NCI-H1092 treated with DMSO at 0.1 percent for 48 hours (cell line): ENCODE data around the gene CHCHD6.
A peak's percentile ranks its signal among the peaks of the same experiment; 100 is the strongest.

Experiments
- DNase-seq: peaks from one replicate; lab custom pipeline; 2025; lab: John Stamatoyannopoulos, UW

CHCHD6 gene

GRCh38 chr3:126704494-126705214 lies 614 bp downstream of the CHCHD6 start:
- DNase-seq, result peak; percentile 22

- DNase-seq, result no peak
Measured at GRCh38 chr3:126706631-126707030, 2.6 kb downstream of the CHCHD6 start.

GRCh38 chr3:126711121-126711760 lies 7.2 kb downstream of the CHCHD6 start:
- DNase-seq, result no peak

GRCh38 chr3:126713199-126713598 lies 9.2 kb downstream of the CHCHD6 start:
- no peak for DNase-seq

GRCh38 chr3:126714276-126714900 lies 10.3 kb downstream of the CHCHD6 start:
- DNase-seq, result no peak

- no peak for DNase-seq
Measured at GRCh38 chr3:126714921-126715320, 10.9 kb downstream of the CHCHD6 start.

- no peak for DNase-seq
Measured at GRCh38 chr3:126715432-126715831, 11.4 kb downstream of the CHCHD6 start.

- no peak for DNase-seq
Measured at GRCh38 chr3:126716057-126716456, 12.0 kb downstream of the CHCHD6 start.

GRCh38 chr3:126718561-126719445 lies 14.8 kb downstream of the CHCHD6 start:
- DNase-seq, result no peak

GRCh38 chr3:126720596-126720995 lies 16.6 kb downstream of the CHCHD6 start:
- no peak for DNase-seq

- no peak for DNase-seq
Measured at GRCh38 chr3:126721246-126721645, 17.2 kb downstream of the CHCHD6 start.

GRCh38 chr3:126723237-126723636 lies 19.2 kb downstream of the CHCHD6 start:
- DNase-seq, result no peak

- no peak for DNase-seq
Measured at GRCh38 chr3:126723801-126724200, 19.8 kb downstream of the CHCHD6 start.

GRCh38 chr3:126728680-126729079 lies 24.6 kb downstream of the CHCHD6 start:
- DNase-seq, result no peak

- no peak for DNase-seq
Measured at GRCh38 chr3:126730376-126730775, 26.3 kb downstream of the CHCHD6 start.

- DNase-seq, result no peak
Measured at GRCh38 chr3:126731044-126731443, 27.0 kb downstream of the CHCHD6 start.

- DNase-seq, result no peak
Measured at GRCh38 chr3:126732281-126733060, 28.4 kb downstream of the CHCHD6 start.

GRCh38 chr3:126733061-126733430 lies 29.0 kb downstream of the CHCHD6 start:
- no peak for DNase-seq

- DNase-seq, result no peak
Measured at GRCh38 chr3:126734106-126734723, 30.2 kb downstream of the CHCHD6 start.

GRCh38 chr3:126737527-126737926 lies 33.5 kb downstream of the CHCHD6 start:
- DNase-seq, result no peak

- DNase-seq, result no peak
Measured at GRCh38 chr3:126742057-126742456, 38.0 kb downstream of the CHCHD6 start.
